K562 (cell line): ENCODE results near the gene CD2. TPM values are rescaled to one million over a fixed set of nuclear protein-coding genes. Genes with fewer than 3 reads are reported as not detected.

Experiments
- ATAC-seq: fragments of 200-7000 bp; cut with Tn5 transposase; 3 replicates; pipeline ENCODE4 v1.9.1; 2020; ENCODE audit warnings: moderate library complexity
- BruUV-seq: library from RNA; stranded (reverse); fragments of 400-500 nt; replicated peaks from 2 replicates; lab custom pipeline; 2021; lab: Mats Ljungman, UMichigan
- CTCF ChIA-PET: fragments of 300-600 bp; formaldehyde crosslinking; extraction: SDS; loops from one replicate; lab custom pipeline; 2021; ENCODE audit warnings: low intra/inter-chr PET ratio; lab: Yijun Ruan, JAX
- POLR2A ChIA-PET: fragments of 300-600, 350-650 bp; sonication (Branson Sonifier 250); formaldehyde crosslinking; extraction: SDS; loops from one replicate; lab custom pipeline; 2021; ENCODE audit warnings: antibody characterized with exemption, inconsistent platforms; lab: Yijun Ruan, JAX
- DNase-seq, 4 experiments: peaks; one replicate each; pipeline versions ENCODE4 v3.0.0 to v3.0.0-alpha.2; 2011 to 2018; ENCODE audit warnings: low spot score in 3 of 4, mixed read lengths in 3 of 4; ENCODE audit errors: extremely low read depth in 1 of 4
- FAIRE-seq: peaks from 2 replicates; lab custom pipeline; 2011; peaks lifted over from hg19 to GRCh38; lab: Jason Lieb, UNC
- H2AFZ ChIP-seq: 2 replicates; pipeline ENCODE4 v1.6.0; 2011; ENCODE audit warnings: low read depth, low read length, control low read depth, inconsistent platforms
- H3K27ac ChIP-seq: fragments of 200-600 bp; 3 replicates; pipeline ENCODE4 v1.8.0; 2011; ENCODE audit warnings: low read depth, mild to moderate bottlenecking, control low read depth, inconsistent platforms, low read length, moderate library complexity, mixed read lengths; ENCODE audit errors: extremely low read depth
- H3K27me3 ChIP-seq, 2 experiments: fragments of 300-600 bp in 1 of 2; 2 replicates in 1 of 2; 3 replicates in 1 of 2; pipeline versions ENCODE4 v1.6.0 to v1.8.0; 2011; ENCODE audit warnings: inconsistent platforms in 2 of 2, low read length in 2 of 2, mild to moderate bottlenecking in 1 of 2, mixed read lengths in 1 of 2, moderate library complexity in 1 of 2; ENCODE audit not compliant: control insufficient read depth in 2 of 2, insufficient read depth in 2 of 2
- H3K36me3 ChIP-seq: fragments of 300-600 bp; 3 replicates; pipeline ENCODE4 v1.8.0; 2011; ENCODE audit warnings: mild to moderate bottlenecking, low read length, inconsistent platforms; ENCODE audit not compliant: control insufficient read depth, insufficient read depth
- H3K4me1 ChIP-seq, 2 experiments: fragments of 200-600 bp in 1 of 2; replicated peaks in 1 of 2; 2 replicates in 1 of 2; 3 replicates in 1 of 2; pipeline versions ENCODE4 v1.5.1 to v1.8.0; 2011; ENCODE audit warnings: inconsistent platforms in 2 of 2, low read length in 2 of 2, mild to moderate bottlenecking in 1 of 2, mixed read lengths in 1 of 2, moderate library complexity in 1 of 2; ENCODE audit not compliant: control insufficient read depth in 2 of 2, insufficient read depth in 2 of 2
- H3K4me2 ChIP-seq: 2 replicates; pipeline ENCODE4 v1.6.1; 2011; ENCODE audit warnings: low read length, control low read depth, inconsistent platforms, mixed read lengths; ENCODE audit not compliant: insufficient read depth
- H3K4me3 ChIP-seq: fragments of 200-600 bp; sonication (generic), shearing (Covaris generic); 2 replicates; pipeline ENCODE4 v1.5.1; 2016; ENCODE audit warnings: control low read depth, inconsistent platforms
- H3K79me2 ChIP-seq: fragments of 200-600 bp; 3 replicates; pipeline ENCODE4 v1.8.0; 2011; ENCODE audit warnings: low read length, inconsistent platforms; ENCODE audit not compliant: control insufficient read depth, insufficient read depth
- H3K9ac ChIP-seq, 2 experiments: 2 replicates each; pipeline versions ENCODE4 v1.6.0 to v1.6.1; 2011; ENCODE audit warnings: low read depth in 2 of 2, low read length in 2 of 2, control low read depth in 1 of 2, inconsistent platforms in 1 of 2, mild to moderate bottlenecking in 1 of 2, mixed read lengths in 1 of 2; ENCODE audit not compliant: insufficient read depth in 1 of 2
- H3K9me1 ChIP-seq: one replicate; pipeline ENCODE4 v1.6.0; 2011; ENCODE audit warnings: inconsistent platforms, mild to moderate bottlenecking, low read length, moderate library complexity; ENCODE audit not compliant: control insufficient read depth, insufficient read depth
- H3K9me3 ChIP-seq: replicated peaks from 2 replicates; pipeline ENCODE4 v1.5.1; 2011; ENCODE audit warnings: low read depth, low read length, inconsistent platforms; ENCODE audit not compliant: control insufficient read depth, insufficient read depth
- H4K20me1 ChIP-seq: replicated peaks from 2 replicates; pipeline ENCODE4 v1.6.1; 2011; ENCODE audit warnings: low read length, inconsistent platforms, mixed read lengths; ENCODE audit not compliant: control insufficient read depth, insufficient read depth
- CREM ChIP-seq: IDR thresholded peaks from 2 replicates; pipeline ENCODE4 v1.6.1; 2014; ENCODE audit warnings: antibody characterized with exemption, low read depth
- RBM14 ChIP-seq: fragments of 200-400 bp; formaldehyde crosslinking; IDR thresholded peaks from 2 replicates; pipeline ENCODE4 v1.6.1; 2018; ENCODE audit warnings: low read depth, mild to moderate bottlenecking, low read length, moderate library complexity, borderline replicate concordance; ENCODE audit not compliant: insufficient read depth
- TAF7 ChIP-seq: fragments of 450-650 bp; IDR thresholded peaks from 2 replicates; pipeline ENCODE4 v1.6.1; 2016; ENCODE audit warnings: missing genetic modification characterization, missing compliant biosample characterization
- ZNF133 ChIP-seq: fragments of 250-450 bp; sonication (Bioruptor Pico); IDR thresholded peaks from 2 replicates; pipeline ENCODE4 v1.4.0; 2020; ENCODE audit warnings: mild to moderate bottlenecking
- WGBS: fragments of 100-300 bp; shearing (Covaris generic); methylation state at CpG from one replicate; pipeline ENCODE4 v1.1.6; 2016; ENCODE audit warnings: low coverage, mixed read lengths; ENCODE audit not compliant: insufficient coverage; ENCODE audit errors: missing lambda C conversion rate; 5-methylcytosine and 5-hydroxymethylcytosine counted together
- in situ Hi-C: fragments of 300-500 bp; cut with MboI; formaldehyde crosslinking; loops from 4 replicates; pipeline ENCODE4 v1.15.0; 2018; ENCODE audit warnings: inconsistent platforms, mixed read lengths
- intact Hi-C: fragments of 100-400 bp; cut with micrococcal nuclease; formaldehyde crosslinking; loops from 2 replicates; pipeline ENCODE4 v1.14.2; 2022
- polyA plus RNA-seq, 8 experiments: library from polyadenylated mRNA; depleted of rRNA in 4 of 8; stranded (reverse) in 5 of 8; unstranded in 3 of 8; fragments of >200 nt; fragmentation: Nextera tagmentation in 2 of 8; fragmentation: Illumina TruSeq in 1 of 8; extraction: Ambion mirVana in 2 of 8; extraction: Trizol in 1 of 8; gene quantifications; 2 replicates each; pipeline versions ENCODE4 v1.2.1 to v1.2.3, GENCODE V29; 2011 to 2014; ENCODE audit warnings: inconsistent platforms in 1 of 8, missing spikeins in 1 of 8
- total RNA-seq, 7 experiments: library from RNA; depleted of rRNA in 6 of 7; stranded (reverse); fragments of >200 nt in 6 of 7; fragmentation: Illumina TruSeq in 2 of 7; extraction: Trizol in 2 of 7; gene quantifications; 2 replicates each; pipeline versions ENCODE4 v1.2.1 to v1.2.3, GENCODE V29; 2011 to 2021; ENCODE audit warnings: low replicate concordance in 1 of 7
- TF ChIP-seq, protein P1 (sequence below), 3 experiments: IDR thresholded peaks in 2 of 3; conservative IDR thresholded peaks in 1 of 3; 2 replicates each; pipeline ENCODE4 v1.5.1; 2011 to 2012; ENCODE audit warnings: low read length in 3 of 3, mild to moderate bottlenecking in 3 of 3, control low read depth in 2 of 3, improper control_type of control experiment in 1 of 3, inconsistent platforms in 1 of 3, low read depth in 1 of 3, mixed read lengths in 1 of 3, moderate library complexity in 1 of 3; ENCODE audit not compliant: insufficient read depth in 2 of 3
- TF ChIP-seq, protein P2 (sequence below): IDR thresholded peaks from 2 replicates; pipeline ENCODE4 v1.6.1; 2014; ENCODE audit warnings: antibody characterized with exemption
- TF ChIP-seq, protein P3 (sequence below): sonication (generic); formaldehyde crosslinking; IDR thresholded peaks from 2 replicates; pipeline ENCODE4 v1.8.0; 2023; ENCODE audit warnings: mild to moderate bottlenecking, missing genetic modification reagents

The CD2 gene
- total and polyA plus RNA-seq, 9 of the 15 experiments (the other 6 are each of a cell fraction or from before 2014, with no cell fraction given) = 0.07 to 0.16 TPM; not detected in 7

DNA sequence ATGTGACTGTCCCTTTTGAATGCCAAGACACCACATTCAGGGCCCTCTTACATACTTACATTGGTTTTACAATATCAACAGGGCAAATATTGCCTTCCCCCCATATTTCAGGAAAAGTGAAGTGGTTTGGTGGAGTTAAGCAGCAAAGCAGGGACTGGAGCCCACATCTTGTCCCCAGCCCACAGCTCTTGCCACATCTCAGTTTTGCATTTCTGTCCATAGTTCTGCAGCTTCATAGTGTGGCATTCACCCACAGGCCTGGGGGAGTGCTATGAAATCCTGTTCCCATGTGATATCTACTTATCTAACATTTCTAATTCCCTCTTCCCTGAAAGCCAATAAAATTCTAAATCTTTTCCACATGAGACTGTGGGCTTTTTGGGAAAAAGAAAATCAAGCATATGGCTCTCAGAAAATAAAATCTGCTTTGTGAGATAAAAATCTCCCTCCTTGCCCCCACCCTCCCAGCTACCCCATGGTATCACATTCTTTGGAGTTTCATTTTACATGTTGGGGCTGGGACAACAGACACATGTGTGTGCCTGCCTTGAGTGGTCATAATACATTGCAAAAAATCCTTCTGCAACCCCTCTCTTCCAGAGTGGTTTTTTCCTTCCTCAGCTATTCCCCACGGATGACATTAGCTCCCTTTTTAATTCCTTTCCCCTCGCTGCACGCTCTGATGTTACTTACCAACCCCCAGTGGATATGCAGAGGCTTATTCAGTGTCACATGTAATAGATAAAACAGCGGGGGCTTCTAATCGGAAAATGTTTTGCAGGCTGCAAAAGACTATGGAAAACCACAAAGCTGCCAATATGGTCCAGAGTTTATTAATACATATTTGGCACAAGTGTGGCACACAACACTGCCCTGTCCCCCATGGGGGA, 20.5 kb upstream of the CD2 start (continued):
- TF ChIP-seq, protein P1, sequence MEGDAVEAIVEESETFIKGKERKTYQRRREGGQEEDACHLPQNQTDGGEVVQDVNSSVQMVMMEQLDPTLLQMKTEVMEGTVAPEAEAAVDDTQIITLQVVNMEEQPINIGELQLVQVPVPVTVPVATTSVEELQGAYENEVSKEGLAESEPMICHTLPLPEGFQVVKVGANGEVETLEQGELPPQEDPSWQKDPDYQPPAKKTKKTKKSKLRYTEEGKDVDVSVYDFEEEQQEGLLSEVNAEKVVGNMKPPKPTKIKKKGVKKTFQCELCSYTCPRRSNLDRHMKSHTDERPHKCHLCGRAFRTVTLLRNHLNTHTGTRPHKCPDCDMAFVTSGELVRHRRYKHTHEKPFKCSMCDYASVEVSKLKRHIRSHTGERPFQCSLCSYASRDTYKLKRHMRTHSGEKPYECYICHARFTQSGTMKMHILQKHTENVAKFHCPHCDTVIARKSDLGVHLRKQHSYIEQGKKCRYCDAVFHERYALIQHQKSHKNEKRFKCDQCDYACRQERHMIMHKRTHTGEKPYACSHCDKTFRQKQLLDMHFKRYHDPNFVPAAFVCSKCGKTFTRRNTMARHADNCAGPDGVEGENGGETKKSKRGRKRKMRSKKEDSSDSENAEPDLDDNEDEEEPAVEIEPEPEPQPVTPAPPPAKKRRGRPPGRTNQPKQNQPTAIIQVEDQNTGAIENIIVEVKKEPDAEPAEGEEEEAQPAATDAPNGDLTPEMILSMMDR (IDR thresholded peaks at IDR 0.05 in 2 of 3, conservative IDR thresholded peaks at IDR 0.05 in 1 of 3; ENCODE audit: insufficient read depth in 2 of 3, low read depth in 1 of 3, low read length in 3 of 3) = no peak
- TF ChIP-seq, all 486 proteins: peak for 0

DNA sequence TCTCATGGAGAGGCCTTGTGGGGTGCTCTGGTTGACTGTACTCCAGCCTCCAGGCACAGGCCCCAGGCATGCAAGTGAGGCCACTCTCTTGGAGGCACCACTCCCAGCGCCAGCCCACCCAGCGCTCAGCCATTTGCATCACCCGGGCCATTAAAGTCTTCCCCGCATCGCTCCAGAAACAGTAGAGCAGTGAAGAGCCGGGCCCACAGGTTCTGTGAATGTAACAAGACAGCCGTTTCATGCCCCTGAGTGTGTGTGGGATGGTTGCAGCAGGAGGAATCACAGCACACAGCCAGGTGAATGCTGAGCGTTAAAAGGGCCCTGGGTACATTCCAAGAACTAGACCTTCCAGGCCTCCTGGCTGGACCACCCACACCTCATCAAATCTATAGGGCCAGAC, 19.0 kb upstream of the CD2 start:
- Histone ChIP-seq H3K9me3 (no peaks in the 10 kb centered on the region), H3K9ac (no peak overlapping the region), H4K20me1 (no peaks in the 10 kb centered on the region), H3K4me3 (no peak overlapping the region), H3K36me3 (no peaks in the 10 kb centered on the region), H3K9me1 (no peaks in the 10 kb centered on the region), H2AFZ (no peak overlapping the region), H3K27ac (no peak overlapping the region), H3K4me1 (peaks cover 0 to 2% of the 10 kb centered on the region in 2 experiments; a peak in 2 of 5 replicates), H3K79me2 (no peaks in the 10 kb centered on the region), H3K27me3 (no peaks in the 10 kb centered on the region), H3K4me2 (no peak overlapping the region)
- ATAC-seq (no peak), DNase-seq (no peak), FAIRE-seq (no peak)
- POLR2A ChIA-PET = no interaction called here
- CTCF ChIA-PET = interaction anchor here (0.8 kb wide), 1 partner anchor 82 kb away, joined by 3 read pairs; no protein-coding TSS in a partner anchor
- intact Hi-C loops (loop anchor here (5.0 to 10.0 kb wide), 3 partner anchors 182 to 550 kb away; partner anchors contain the start of gene TRIM45), in situ Hi-C loops (loop anchor here (10.0 to 25.0 kb wide), 2 partner anchors 200 to 552 kb away; no protein-coding TSS in a partner anchor)
- BruUV-seq = no TSS peak
- whole genome bisulfite sequencing = 60% methylated on average over 8 of the region's 8 CpGs
- TF ChIP-seq RBM14 = no peak
- TF ChIP-seq CREM = no peak
- TF ChIP-seq ZNF133 (CRISPR knock-in tag) = no peak
- TF ChIP-seq TAF7 = no peak
- TF ChIP-seq, protein P2, sequence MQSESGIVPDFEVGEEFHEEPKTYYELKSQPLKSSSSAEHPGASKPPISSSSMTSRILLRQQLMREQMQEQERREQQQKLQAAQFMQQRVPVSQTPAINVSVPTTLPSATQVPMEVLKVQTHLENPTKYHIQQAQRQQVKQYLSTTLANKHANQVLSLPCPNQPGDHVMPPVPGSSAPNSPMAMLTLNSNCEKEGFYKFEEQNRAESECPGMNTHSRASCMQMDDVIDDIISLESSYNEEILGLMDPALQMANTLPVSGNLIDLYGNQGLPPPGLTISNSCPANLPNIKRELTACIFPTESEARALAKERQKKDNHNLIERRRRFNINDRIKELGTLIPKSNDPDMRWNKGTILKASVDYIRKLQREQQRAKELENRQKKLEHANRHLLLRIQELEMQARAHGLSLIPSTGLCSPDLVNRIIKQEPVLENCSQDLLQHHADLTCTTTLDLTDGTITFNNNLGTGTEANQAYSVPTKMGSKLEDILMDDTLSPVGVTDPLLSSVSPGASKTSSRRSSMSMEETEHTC = no peak
- TF ChIP-seq, protein P3, sequence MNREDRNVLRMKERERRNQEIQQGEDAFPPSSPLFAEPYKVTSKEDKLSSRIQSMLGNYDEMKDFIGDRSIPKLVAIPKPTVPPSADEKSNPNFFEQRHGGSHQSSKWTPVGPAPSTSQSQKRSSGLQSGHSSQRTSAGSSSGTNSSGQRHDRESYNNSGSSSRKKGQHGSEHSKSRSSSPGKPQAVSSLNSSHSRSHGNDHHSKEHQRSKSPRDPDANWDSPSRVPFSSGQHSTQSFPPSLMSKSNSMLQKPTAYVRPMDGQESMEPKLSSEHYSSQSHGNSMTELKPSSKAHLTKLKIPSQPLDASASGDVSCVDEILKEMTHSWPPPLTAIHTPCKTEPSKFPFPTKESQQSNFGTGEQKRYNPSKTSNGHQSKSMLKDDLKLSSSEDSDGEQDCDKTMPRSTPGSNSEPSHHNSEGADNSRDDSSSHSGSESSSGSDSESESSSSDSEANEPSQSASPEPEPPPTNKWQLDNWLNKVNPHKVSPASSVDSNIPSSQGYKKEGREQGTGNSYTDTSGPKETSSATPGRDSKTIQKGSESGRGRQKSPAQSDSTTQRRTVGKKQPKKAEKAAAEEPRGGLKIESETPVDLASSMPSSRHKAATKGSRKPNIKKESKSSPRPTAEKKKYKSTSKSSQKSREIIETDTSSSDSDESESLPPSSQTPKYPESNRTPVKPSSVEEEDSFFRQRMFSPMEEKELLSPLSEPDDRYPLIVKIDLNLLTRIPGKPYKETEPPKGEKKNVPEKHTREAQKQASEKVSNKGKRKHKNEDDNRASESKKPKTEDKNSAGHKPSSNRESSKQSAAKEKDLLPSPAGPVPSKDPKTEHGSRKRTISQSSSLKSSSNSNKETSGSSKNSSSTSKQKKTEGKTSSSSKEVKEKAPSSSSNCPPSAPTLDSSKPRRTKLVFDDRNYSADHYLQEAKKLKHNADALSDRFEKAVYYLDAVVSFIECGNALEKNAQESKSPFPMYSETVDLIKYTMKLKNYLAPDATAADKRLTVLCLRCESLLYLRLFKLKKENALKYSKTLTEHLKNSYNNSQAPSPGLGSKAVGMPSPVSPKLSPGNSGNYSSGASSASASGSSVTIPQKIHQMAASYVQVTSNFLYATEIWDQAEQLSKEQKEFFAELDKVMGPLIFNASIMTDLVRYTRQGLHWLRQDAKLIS (CRISPR knock-in tag) = no peak
